OCI-LY3 (cell line): ENCODE data around the gene OR9A4.

Source experiments
- CTCF ChIP-seq: fragments of 200-600, 300-600 bp; sonication (generic); IDR thresholded peaks from 2 replicates; pipeline ENCODE4 v1.5.1; 2014; ENCODE audit warnings: antibody characterized with exemption, low read length, low read depth
- EZH2phosphoT487 ChIP-seq: fragments of 200-600 bp; shearing (Covaris generic); IDR thresholded peaks from 2 replicates; pipeline ENCODE4 v1.6.1; 2018; ENCODE audit warnings: antibody characterized with exemption, mixed run types, low read depth

DNA sequence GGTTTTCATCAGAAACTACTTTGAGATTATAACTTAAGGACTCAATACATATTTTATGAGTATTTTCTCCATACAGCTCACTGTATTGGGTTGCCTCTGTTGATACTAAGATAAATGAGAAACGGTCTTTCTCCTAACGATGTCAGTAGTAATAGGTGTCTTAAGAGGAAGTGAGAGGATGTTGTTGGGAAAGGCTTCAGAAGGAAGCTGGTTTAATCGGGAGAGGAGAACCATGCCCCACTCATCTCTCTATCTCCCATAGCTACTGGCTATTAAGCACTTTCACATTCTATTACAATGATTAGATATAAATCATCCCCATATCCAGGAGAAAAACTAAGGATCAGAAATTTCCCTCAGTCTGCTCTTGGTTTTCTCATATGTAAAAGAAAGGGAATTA is 28.6 kb downstream of the OR9A4 start:
- no peak for TF ChIP-seq CTCF
- no peak for TF ChIP-seq EZH2phosphoT487
